ENCODE measurements around the gene FARS2. TPM values are rescaled to one million over a fixed set of nuclear protein-coding genes. Genes with fewer than 3 reads are reported as not detected.

FARS2 gene
- total and polyA plus RNA-seq, 2 donors (not counting 1 experiment from before 2014, with no cell fraction given) = 11.0 to 18.5 TPM

DNA sequence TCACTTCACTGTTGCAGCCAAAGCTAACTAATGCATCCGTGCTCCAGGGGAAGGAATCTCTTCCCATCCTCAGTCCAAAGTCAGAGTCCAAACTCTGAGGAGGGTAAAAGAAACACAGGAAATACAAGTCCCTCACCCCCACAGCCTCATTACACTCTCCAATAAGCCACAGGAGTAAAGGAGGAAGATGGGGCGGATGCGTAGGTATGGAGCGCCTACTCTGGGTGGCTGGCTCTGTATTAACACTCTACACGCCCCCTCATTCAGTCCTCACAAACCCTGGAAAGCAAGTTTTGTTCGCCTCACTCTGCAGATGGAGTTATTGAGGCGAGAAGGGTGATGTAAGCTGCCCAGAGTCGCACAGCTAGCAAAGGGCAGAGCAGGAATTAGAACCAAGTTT is 502.6 kb downstream of the FARS2 start:
- Histone ChIP-seq H3K27me3 (ENCODE audit: control insufficient read depth, insufficient read depth, low read length) (no peaks in the 10 kb centered on the region), H4K20me1 (ENCODE audit: control insufficient read depth, extremely low read depth, insufficient read depth, low read length) (no peaks in the 10 kb centered on the region), H3K9ac (ENCODE audit: insufficient read depth, low read length) (no peak overlapping the region), H2AFZ (ENCODE audit: low read length) (no peak overlapping the region), H3K4me2 (ENCODE audit: extremely low read depth, insufficient read depth, low read length) (no peak overlapping the region), H3K36me3 (ENCODE audit: control insufficient read depth, insufficient read depth, low read length) (no peaks in the 10 kb centered on the region), H3K79me2 (ENCODE audit: control insufficient read depth, insufficient read depth, low read length) (no peaks in the 10 kb centered on the region), H3K4me3 (replicated peaks in 1 of 4; ENCODE audit: control extremely low read depth in 1 of 4, insufficient read depth in 1 of 4, low read depth in 3 of 4, low read length in 4 of 4) (no peak overlapping the region), H3K9me3 (ENCODE audit: control insufficient read depth, insufficient read depth, low read depth, low read length) (no peaks in the 10 kb centered on the region), H3K27ac (ENCODE audit: insufficient read depth, low read length) (peak overlapping the region; percentile 27), H3K4me1 (ENCODE audit: control insufficient read depth, extremely low read depth, insufficient read depth, low read length) (no peaks in the 10 kb centered on the region)
- no peak for TF ChIP-seq EZH2 (IDR thresholded peaks at IDR 0.05; ENCODE audit: low read length, missing control alignments)
- TF ChIP-seq, protein P1, sequence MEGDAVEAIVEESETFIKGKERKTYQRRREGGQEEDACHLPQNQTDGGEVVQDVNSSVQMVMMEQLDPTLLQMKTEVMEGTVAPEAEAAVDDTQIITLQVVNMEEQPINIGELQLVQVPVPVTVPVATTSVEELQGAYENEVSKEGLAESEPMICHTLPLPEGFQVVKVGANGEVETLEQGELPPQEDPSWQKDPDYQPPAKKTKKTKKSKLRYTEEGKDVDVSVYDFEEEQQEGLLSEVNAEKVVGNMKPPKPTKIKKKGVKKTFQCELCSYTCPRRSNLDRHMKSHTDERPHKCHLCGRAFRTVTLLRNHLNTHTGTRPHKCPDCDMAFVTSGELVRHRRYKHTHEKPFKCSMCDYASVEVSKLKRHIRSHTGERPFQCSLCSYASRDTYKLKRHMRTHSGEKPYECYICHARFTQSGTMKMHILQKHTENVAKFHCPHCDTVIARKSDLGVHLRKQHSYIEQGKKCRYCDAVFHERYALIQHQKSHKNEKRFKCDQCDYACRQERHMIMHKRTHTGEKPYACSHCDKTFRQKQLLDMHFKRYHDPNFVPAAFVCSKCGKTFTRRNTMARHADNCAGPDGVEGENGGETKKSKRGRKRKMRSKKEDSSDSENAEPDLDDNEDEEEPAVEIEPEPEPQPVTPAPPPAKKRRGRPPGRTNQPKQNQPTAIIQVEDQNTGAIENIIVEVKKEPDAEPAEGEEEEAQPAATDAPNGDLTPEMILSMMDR (conservative IDR thresholded peaks at IDR 0.05 in 1 of 2, IDR thresholded peaks at IDR 0.05 in 1 of 2; ENCODE audit: low read depth in 1 of 2, low read length in 2 of 2) = no peak
- peak in 1 of 2 donors; percentile 78 for DNase-seq (ENCODE audit: low read depth in 2 of 2)

DNA sequence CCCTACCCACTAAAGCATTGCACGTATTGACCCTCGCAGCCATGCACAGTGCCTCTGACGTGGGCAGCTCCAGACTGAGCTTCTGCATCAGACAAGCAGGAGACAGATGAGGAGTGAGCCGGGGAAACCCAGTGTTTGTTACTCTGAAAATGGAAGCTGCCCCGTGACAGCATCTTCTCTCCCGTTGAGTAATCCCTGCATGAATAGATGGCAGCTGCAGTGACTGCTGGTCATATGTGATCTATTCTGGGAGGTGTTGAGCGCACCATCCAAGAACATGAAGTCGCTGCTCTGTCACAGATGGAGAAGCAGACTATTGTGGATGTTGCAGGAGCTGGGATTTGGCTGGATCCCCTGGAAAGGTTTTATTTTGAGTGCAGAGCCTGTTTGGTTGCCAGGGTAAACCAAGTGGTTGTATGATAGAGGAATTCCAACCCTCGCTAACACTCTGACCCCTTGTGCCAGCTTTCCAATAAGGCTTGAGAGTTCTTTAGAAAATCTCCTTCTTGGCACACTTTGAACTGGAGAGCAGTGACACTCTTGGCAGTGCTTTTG is 503.2 kb downstream of the FARS2 start:
- H3K36me3 ChIP-seq (ENCODE audit: control insufficient read depth, insufficient read depth, low read length) = no peaks in the 10 kb centered on the region
- H3K4me2 ChIP-seq (ENCODE audit: extremely low read depth, insufficient read depth, low read length) = no peak overlapping the region
- no peak overlapping the region for H3K9ac ChIP-seq (ENCODE audit: insufficient read depth, low read length)
- no peaks in the 10 kb centered on the region for H3K79me2 ChIP-seq (ENCODE audit: control insufficient read depth, insufficient read depth, low read length)
- no peak overlapping the region for H3K4me3 ChIP-seq (replicated peaks in 1 of 4; ENCODE audit: control extremely low read depth in 1 of 4, insufficient read depth in 1 of 4, low read depth in 3 of 4, low read length in 4 of 4)
- no peaks in the 10 kb centered on the region for H4K20me1 ChIP-seq (ENCODE audit: control insufficient read depth, extremely low read depth, insufficient read depth, low read length)
- no peak overlapping the region for H2AFZ ChIP-seq (ENCODE audit: low read length)
- peak; percentile 54 to 63 for DNase-seq (ENCODE audit: low read depth in 2 of 2)
- no peaks in the 10 kb centered on the region for H3K4me1 ChIP-seq (ENCODE audit: control insufficient read depth, extremely low read depth, insufficient read depth, low read length)
- no peak for TF ChIP-seq EZH2 (IDR thresholded peaks at IDR 0.05; ENCODE audit: low read length, missing control alignments)
- TF ChIP-seq, protein P1 (conservative IDR thresholded peaks at IDR 0.05 in 1 of 2, IDR thresholded peaks at IDR 0.05 in 1 of 2; ENCODE audit: low read depth in 1 of 2, low read length in 2 of 2) = no peak
- H3K27me3 ChIP-seq (ENCODE audit: control insufficient read depth, insufficient read depth, low read length) = no peaks in the 10 kb centered on the region
- H3K27ac ChIP-seq (ENCODE audit: insufficient read depth, low read length) = no peak overlapping the region
- H3K9me3 ChIP-seq (ENCODE audit: control insufficient read depth, insufficient read depth, low read depth, low read length) = no peaks in the 10 kb centered on the region

DNA sequence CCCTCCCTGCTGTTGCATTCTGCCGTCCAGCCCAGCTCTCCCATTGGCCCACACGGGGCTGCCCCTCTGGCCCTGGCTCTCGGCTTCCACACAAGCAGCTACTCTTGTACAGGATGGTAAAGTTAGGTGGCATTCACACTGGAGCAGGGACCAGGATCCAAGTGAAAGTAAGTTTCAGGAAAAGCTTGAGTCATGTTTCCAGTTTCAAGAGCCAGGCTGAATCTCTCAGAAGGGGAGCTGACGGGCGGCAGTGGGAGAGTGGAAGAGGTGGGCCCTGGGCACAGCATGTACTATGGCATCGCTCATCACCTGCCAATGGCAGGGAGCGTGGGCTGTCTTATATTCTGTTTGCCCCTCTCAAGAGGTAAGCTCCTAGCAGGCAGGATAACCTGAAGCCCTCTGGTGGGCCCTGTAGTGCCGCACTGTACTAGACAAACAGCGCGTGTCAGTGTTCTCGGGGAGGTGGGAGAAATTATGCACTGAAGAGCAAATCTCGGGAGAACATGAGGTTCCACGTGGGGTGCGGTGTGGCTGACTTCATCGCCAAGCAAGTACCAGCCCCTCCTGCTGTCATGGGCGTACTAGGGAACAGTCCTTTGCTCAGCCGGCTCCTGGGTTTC is 503.9 kb downstream of the FARS2 start:
- H3K36me3 ChIP-seq (ENCODE audit: control insufficient read depth, insufficient read depth, low read length) = no peaks in the 10 kb centered on the region
- H3K4me2 ChIP-seq (ENCODE audit: extremely low read depth, insufficient read depth, low read length) = no peak overlapping the region
- H3K79me2 ChIP-seq (ENCODE audit: control insufficient read depth, insufficient read depth, low read length) = no peaks in the 10 kb centered on the region
- no peak overlapping the region for H2AFZ ChIP-seq (ENCODE audit: low read length)
- TF ChIP-seq, protein P1 (conservative IDR thresholded peaks at IDR 0.05 in 1 of 2, IDR thresholded peaks at IDR 0.05 in 1 of 2; ENCODE audit: low read depth in 1 of 2, low read length in 2 of 2) = no peak
- TF ChIP-seq EZH2 (IDR thresholded peaks at IDR 0.05; ENCODE audit: low read length, missing control alignments) = no peak
- H3K9me3 ChIP-seq (ENCODE audit: control insufficient read depth, insufficient read depth, low read depth, low read length) = no peaks in the 10 kb centered on the region
- no peak overlapping the region for H3K4me3 ChIP-seq (replicated peaks in 1 of 4; ENCODE audit: control extremely low read depth in 1 of 4, insufficient read depth in 1 of 4, low read depth in 3 of 4, low read length in 4 of 4)
- no peaks in the 10 kb centered on the region for H4K20me1 ChIP-seq (ENCODE audit: control insufficient read depth, extremely low read depth, insufficient read depth, low read length)
- no peaks in the 10 kb centered on the region for H3K27me3 ChIP-seq (ENCODE audit: control insufficient read depth, insufficient read depth, low read length)
- no peak overlapping the region for H3K27ac ChIP-seq (ENCODE audit: insufficient read depth, low read length)
- no peak for DNase-seq (ENCODE audit: low read depth in 2 of 2)
- no peaks in the 10 kb centered on the region for H3K4me1 ChIP-seq (ENCODE audit: control insufficient read depth, extremely low read depth, insufficient read depth, low read length)
- no peak overlapping the region for H3K9ac ChIP-seq (ENCODE audit: insufficient read depth, low read length)

Data from fibroblast of lung (primary cell).